C4-2B (cell line): Measurements from ENCODE around the gene IGF2BP3.

Experiments used
- CTCF ChIP-seq: fragments of 450-650 bp; conservative IDR thresholded peaks from 2 replicates; pipeline ENCODE4 v1.5.1; 2017; ENCODE audit warnings: mild to moderate bottlenecking
- ZFX ChIP-seq: fragments of 450-650 bp; IDR thresholded peaks from 2 replicates; pipeline ENCODE4 v1.6.1; 2017

DNA sequence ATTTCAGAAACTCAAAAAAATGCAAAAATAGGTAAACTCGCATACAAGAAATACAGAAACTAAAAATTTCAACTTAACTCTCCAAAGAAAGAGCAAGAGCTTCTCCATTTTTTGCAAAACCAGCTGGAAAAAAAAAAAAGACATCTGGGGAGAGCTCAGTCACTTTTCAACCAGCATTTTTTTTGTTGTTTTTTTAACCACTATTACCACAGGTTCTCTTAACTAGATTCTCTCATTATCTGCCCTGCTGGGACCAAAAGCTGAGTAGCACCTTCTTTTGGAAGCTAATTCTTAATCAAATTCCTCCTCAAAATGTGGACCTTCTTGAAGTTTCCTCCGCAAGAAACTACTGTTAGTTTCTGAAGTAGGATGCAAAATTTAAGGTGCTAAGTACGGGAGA is 14.2 kb downstream of the IGF2BP3 start:
- TF ChIP-seq CTCF: no peak
- TF ChIP-seq ZFX: no peak
